ENCODE measurements around the gene ANXA10.

The ANXA10 gene

DNA sequence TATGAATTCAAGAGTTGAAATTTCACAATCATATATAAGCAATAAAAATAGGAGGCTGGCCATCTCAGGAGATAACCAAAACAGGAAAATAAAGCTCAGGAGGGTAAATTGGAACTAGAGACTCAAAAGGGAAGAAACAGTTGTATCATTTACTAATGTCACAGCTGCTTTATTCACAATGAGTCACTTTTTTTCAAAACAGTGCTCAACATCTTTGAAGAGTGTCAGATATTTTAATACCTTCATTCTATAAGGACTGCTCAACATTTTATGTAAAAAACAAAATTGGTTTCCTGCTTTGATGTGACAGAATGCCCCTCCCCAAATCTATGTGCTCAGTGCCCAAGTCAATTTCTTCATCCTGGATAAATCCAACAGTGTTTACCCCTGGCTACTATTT is 128.6 kb downstream of the ANXA10 start:
- Histone ChIP-seq H3K27ac (ENCODE audit: low read depth, low read length) (no peak overlapping the region), H3K9ac (ENCODE audit: low read length) (no peak overlapping the region), H3K4me1 (ENCODE audit: control insufficient read depth, insufficient read depth, low read length) (no peaks in the 10 kb centered on the region), H3K36me3 (ENCODE audit: control insufficient read depth, insufficient read depth, low read length) (peaks cover 8% of the 10 kb centered on the region), H3K27me3 (ENCODE audit: control insufficient read depth, insufficient read depth, low read length) (no peaks in the 10 kb centered on the region), H3K4me3 (ENCODE audit: low read length) (no peak overlapping the region)

DNA sequence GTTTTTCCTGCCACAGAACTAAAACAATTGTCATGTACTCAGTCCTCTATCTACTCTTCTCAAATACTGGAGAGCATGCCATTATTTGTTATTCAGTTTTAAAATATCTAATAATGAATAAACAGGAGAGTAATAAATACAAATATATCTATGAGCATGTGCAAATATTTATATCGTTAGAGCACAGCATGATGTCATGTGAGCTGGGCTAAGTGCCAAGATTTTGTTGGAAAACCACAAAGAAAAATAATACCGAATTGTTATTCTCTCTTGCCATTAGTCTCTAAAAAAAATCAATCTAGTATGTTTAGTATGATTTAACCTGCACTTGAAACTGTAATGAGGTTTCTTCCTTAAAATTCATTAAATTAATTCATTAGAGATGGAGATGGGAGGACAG is 129.0 kb downstream of the ANXA10 start:
- Histone ChIP-seq H3K27ac (ENCODE audit: low read depth, low read length) (no peak overlapping the region), H3K4me3 (ENCODE audit: low read length) (no peak overlapping the region), H3K36me3 (ENCODE audit: control insufficient read depth, insufficient read depth, low read length) (peaks cover 8% of the 10 kb centered on the region), H3K9ac (ENCODE audit: low read length) (no peak overlapping the region), H3K4me1 (ENCODE audit: control insufficient read depth, insufficient read depth, low read length) (no peaks in the 10 kb centered on the region), H3K27me3 (ENCODE audit: control insufficient read depth, insufficient read depth, low read length) (no peaks in the 10 kb centered on the region)
